Pons (tissue), 1 donor: Measurements from ENCODE around the gene TREML1.
"Not testable (repeated sequence)": the region's sequence is repeated elsewhere in the genome, so short reads cannot be mapped to it uniquely, and the experiment has no call there.

Experiments
- DNase-seq: peaks from one replicate; pipeline ENCODE4 v3.0.0-alpha.2; 2016; ENCODE audit warnings: low spot score

Gene TREML1

GRCh38 chr6:41147917-41148316 is 6.2 kb downstream of the TREML1 start:
- DNase-seq = no peak

GRCh38 chr6:41136911-41137310 is 17.2 kb downstream of the TREML1 start:
- no peak for DNase-seq

GRCh38 chr6:41135062-41135832 is 18.9 kb downstream of the TREML1 start:
- no peak for DNase-seq

- no peak for DNase-seq
These were observed 21.9 kb downstream of the TREML1 start for GRCh38 chr6:41132254-41132653.

- no peak for DNase-seq
These were observed 28.9 kb downstream of the TREML1 start for GRCh38 chr6:41125282-41125681.

GRCh38 chr6:41122918-41123317 is 31.2 kb downstream of the TREML1 start:
- no peak for DNase-seq

- no peak for DNase-seq
These were observed 31.8 kb downstream of the TREML1 start for GRCh38 chr6:41122373-41122772.

GRCh38 chr6:41120058-41120457 is 34.1 kb downstream of the TREML1 start:
- no peak for DNase-seq

- no peak for DNase-seq
These were observed 34.6 kb downstream of the TREML1 start for GRCh38 chr6:41119508-41119907.

GRCh38 chr6:41115027-41115426 is 39.1 kb downstream of the TREML1 start:
- not testable (repeated sequence) for DNase-seq

- DNase-seq = no peak
These were observed 43.1 kb downstream of the TREML1 start for GRCh38 chr6:41111017-41111416.

GRCh38 chr6:41103847-41104246 is 50.3 kb downstream of the TREML1 start:
- DNase-seq = no peak

- no peak for DNase-seq
These were observed 53.3 kb downstream of the TREML1 start for GRCh38 chr6:41100871-41101287.
